Skeletal muscle tissue (tissue), 4 donors: ENCODE data around the gene RIC8B. TPM values are rescaled to one million over a fixed set of nuclear protein-coding genes. Genes with fewer than 3 reads are reported as not detected.
"Not testable (repeated sequence)": the region's sequence is repeated elsewhere in the genome, so short reads cannot be mapped to it uniquely, and the experiment has no call there.

Experiments
- H3K27ac ChIP-seq: one replicate; pipeline ENCODE4 v1.7.0; 2013; ENCODE audit warnings: mild to moderate bottlenecking, low read depth, low read length, inconsistent platforms
- H3K27me3 ChIP-seq, 3 donors: one replicate each; pipeline ENCODE4 v1.7.0; 2013; ENCODE audit warnings: low read length in 3 of 3; ENCODE audit not compliant: control insufficient read depth in 3 of 3, insufficient read depth in 3 of 3
- H3K36me3 ChIP-seq, 3 donors: one replicate each; pipeline ENCODE4 v1.7.0; 2013; ENCODE audit warnings: low read length in 3 of 3; ENCODE audit not compliant: control insufficient read depth in 3 of 3, insufficient read depth in 3 of 3
- H3K4me1 ChIP-seq, 3 donors: one replicate each; pipeline ENCODE4 v1.7.0; 2013; ENCODE audit warnings: low read length in 3 of 3, mild to moderate bottlenecking in 3 of 3; ENCODE audit not compliant: control insufficient read depth in 3 of 3, insufficient read depth in 3 of 3
- H3K4me3 ChIP-seq, 3 donors: one replicate each; pipeline ENCODE4 v1.7.0; 2013; ENCODE audit warnings: low read length in 3 of 3
- H3K9ac ChIP-seq, 3 donors: one replicate each; pipeline ENCODE4 v1.7.0; 2013; ENCODE audit warnings: low read length in 3 of 3, mild to moderate bottlenecking in 3 of 3, moderate library complexity in 2 of 3, low read depth in 1 of 3
- H3K9me3 ChIP-seq, 3 donors: one replicate each; pipeline ENCODE4 v1.7.0; 2013; ENCODE audit warnings: low read length in 3 of 3; ENCODE audit not compliant: control insufficient read depth in 3 of 3
- total RNA-seq: library from RNA; depleted of rRNA; stranded (reverse); fragments of >200 nt; gene quantifications from one replicate; pipeline ENCODE4 v1.2.3, GENCODE V29; 2014
- donor health status: Osteomylitis.

RIC8B gene
- total RNA-seq, 1 donor from 2014 or later = 19.3 TPM

GRCh38 chr12:106919910-106920544, 145.5 kb downstream of the RIC8B start:
- H3K9ac ChIP-seq = no peak overlapping the region
- H3K4me3 ChIP-seq = no peak overlapping the region
- no peak overlapping the region for H3K27ac ChIP-seq
- H3K27me3 ChIP-seq = no peaks in the 10 kb centered on the region
- no peaks in the 10 kb centered on the region for H3K36me3 ChIP-seq
- no peaks in the 10 kb centered on the region for H3K4me1 ChIP-seq
- no peaks in the 10 kb centered on the region for H3K9me3 ChIP-seq

GRCh38 chr12:106921976-106922375, 147.5 kb downstream of the RIC8B start:
- H3K4me3 ChIP-seq, H3K27ac ChIP-seq, H3K9ac ChIP-seq, H3K9me3 ChIP-seq, H3K36me3 ChIP-seq, H3K27me3 ChIP-seq, H3K4me1 ChIP-seq: not testable (repeated sequence)

DNA sequence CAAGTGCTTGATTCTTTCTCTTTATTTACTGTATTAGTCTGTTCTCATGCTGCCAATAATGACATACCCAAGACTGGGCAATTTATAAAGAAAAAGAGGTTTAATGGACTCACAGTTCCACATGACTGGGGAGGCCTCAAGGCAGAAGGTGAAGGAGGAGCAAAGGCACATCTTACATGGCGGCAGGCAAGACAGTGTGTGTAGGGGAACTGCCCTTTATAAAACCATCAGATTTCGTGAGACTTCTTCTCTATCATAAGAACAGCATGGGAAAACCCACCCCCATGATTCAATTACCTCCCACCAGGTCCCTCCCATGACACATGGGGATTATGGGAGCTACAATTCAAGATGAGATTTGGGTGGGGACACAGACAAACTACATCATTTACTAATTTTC, 149.1 kb downstream of the RIC8B start:
- not testable (repeated sequence) for H3K27me3 ChIP-seq, H3K27ac ChIP-seq, H3K4me1 ChIP-seq, H3K9me3 ChIP-seq, H3K4me3 ChIP-seq, H3K9ac ChIP-seq, H3K36me3 ChIP-seq

- Histone ChIP-seq H3K4me1 (no peaks in the 10 kb centered on the region), H3K27ac (no peak overlapping the region), H3K9ac (no peak overlapping the region), H3K27me3 (no peaks in the 10 kb centered on the region), H3K9me3 (no peaks in the 10 kb centered on the region), H3K36me3 (no peaks in the 10 kb centered on the region), H3K4me3 (no peak overlapping the region)
These were observed 149.9 kb downstream of the RIC8B start for GRCh38 chr12:106924268-106924861.

DNA sequence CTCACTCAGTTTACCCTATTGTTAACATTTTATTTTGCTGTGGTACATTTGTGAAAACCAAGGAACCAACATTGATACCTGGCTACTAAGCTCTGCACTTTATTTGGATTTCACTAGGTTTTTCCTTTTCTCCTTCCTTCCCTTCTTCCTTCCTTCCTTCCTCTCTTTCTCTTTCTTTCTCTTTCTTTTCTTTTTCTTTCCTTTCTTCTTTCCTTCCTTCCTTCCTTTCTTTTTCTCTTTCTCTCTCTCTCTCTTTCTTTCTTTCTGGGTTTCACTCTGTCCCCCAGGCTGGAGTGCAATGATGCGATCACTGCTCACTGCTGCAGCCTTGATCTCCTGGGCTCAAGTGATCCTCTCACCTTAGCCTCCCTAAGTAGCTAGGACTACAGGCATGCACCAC, 152.2 kb downstream of the RIC8B start:
- no peak overlapping the region for H3K27ac ChIP-seq
- no peaks in the 10 kb centered on the region for H3K4me1 ChIP-seq
- H3K27me3 ChIP-seq = peaks cover 0 to 2% (median 0%) of the 10 kb centered on the region in 3 donors
- no peak overlapping the region for H3K9ac ChIP-seq
- no peaks in the 10 kb centered on the region for H3K9me3 ChIP-seq
- H3K36me3 ChIP-seq = no peaks in the 10 kb centered on the region
- no peak overlapping the region for H3K4me3 ChIP-seq

DNA sequence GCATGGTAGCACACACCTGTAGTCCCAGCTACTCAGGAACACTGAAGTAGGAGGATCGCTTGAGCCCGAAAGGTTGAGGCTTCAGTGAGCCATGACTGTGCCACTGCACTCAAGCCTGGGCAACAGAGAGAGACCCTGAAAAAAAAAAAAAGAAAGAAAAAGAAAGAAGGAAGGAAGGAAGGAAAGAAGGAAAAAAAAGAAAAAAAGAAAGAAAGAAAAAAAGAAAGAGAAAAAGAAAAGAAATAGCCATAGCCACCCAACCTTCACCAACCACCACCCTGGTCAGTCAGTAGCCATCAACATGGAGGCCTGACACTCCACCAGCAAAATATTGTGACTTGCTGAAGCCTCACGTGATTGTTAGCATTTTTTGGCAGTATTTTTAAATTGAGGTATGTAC, 159.8 kb downstream of the RIC8B start:
- Histone ChIP-seq H3K4me3 (no peak overlapping the region), H3K36me3 (no peaks in the 10 kb centered on the region), H3K9ac (no peak overlapping the region), H3K9me3 (no peaks in the 10 kb centered on the region), H3K27ac (no peak overlapping the region), H3K27me3 (peaks cover 0 to 4% (median 0%) of the 10 kb centered on the region in 3 donors), H3K4me1 (no peaks in the 10 kb centered on the region)

Other genes starting within 250 kb of the RIC8B start
- not detected for gene RFX4, start 191.7 kb upstream of the RIC8B start, total RNA-seq
- 42.3 TPM for gene TMEM263, start 181.2 kb downstream of the RIC8B start, total RNA-seq
- gene MTERF2, start 212.5 kb downstream of the RIC8B start, total RNA-seq = 9.9 TPM